Measurements from ENCODE around the gene PLB1. TPM values are rescaled to one million over a fixed set of nuclear protein-coding genes. Genes with fewer than 3 reads are reported as not detected.

Gene PLB1
- total RNA-seq, 4 donors from 2014 or later: 1.1 to 6.5 (median 2.3) TPM

DNA sequence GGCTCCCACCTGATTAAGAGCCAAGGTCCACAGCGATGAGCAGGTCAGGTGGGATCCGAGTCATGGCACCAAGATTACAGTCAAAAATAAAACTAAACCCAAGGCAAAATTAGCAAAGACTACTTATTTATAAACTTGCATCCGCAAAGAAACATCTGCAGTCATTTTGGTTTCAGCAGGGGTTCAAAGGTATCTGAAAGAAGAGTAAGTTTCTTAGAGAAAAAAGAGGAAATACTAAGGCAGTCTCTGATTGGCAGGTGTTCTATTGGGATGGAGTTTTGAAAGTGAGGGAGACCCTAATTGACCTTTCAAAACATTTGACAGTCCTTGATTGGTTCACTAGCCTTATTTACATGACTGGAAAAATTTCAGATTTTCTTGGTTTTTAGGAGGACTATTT, 11.0 kb upstream of the PLB1 start:
- DNase-seq: no peak
- intact Hi-C loops (cut with DNase I): no loop called here
- H3K4me1 ChIP-seq: no peaks in the 10 kb centered on the region
- no peak for TF ChIP-seq POLR2A (IDR thresholded peaks at IDR 0.05)
- TF ChIP-seq, protein P1, sequence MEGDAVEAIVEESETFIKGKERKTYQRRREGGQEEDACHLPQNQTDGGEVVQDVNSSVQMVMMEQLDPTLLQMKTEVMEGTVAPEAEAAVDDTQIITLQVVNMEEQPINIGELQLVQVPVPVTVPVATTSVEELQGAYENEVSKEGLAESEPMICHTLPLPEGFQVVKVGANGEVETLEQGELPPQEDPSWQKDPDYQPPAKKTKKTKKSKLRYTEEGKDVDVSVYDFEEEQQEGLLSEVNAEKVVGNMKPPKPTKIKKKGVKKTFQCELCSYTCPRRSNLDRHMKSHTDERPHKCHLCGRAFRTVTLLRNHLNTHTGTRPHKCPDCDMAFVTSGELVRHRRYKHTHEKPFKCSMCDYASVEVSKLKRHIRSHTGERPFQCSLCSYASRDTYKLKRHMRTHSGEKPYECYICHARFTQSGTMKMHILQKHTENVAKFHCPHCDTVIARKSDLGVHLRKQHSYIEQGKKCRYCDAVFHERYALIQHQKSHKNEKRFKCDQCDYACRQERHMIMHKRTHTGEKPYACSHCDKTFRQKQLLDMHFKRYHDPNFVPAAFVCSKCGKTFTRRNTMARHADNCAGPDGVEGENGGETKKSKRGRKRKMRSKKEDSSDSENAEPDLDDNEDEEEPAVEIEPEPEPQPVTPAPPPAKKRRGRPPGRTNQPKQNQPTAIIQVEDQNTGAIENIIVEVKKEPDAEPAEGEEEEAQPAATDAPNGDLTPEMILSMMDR (IDR thresholded peaks at IDR 0.05): no peak
- no peaks in the 10 kb centered on the region for H3K36me3 ChIP-seq
- H3K4me3 ChIP-seq: no peak overlapping the region
- H3K9me3 ChIP-seq: no peaks in the 10 kb centered on the region
- H3K27ac ChIP-seq: no peak overlapping the region
- H3K27me3 ChIP-seq: no peaks in the 10 kb centered on the region
- WGBS, 2 donors: 83 to 91% methylated on average over 3 of the region's 3 CpGs

DNA sequence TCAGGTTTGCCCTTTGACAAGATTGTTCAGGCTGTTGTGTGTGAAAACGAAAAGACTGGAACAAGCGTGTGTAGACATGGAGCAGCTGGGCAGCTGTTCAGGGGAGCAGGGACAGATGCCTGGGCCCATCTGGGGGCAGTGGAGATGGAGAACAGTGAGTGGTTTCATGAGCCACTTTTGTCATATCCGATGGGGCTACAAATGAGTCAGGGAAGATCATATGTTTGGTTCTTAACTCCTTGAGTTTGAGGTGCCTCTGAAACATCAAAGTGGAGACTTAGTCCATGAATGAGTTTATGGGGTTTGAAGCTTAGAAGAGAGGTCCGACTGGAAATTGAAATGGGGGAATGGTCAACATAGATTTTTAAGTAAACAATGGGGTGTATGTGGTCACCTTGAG, 9.3 kb upstream of the PLB1 start:
- TF ChIP-seq POLR2A (IDR thresholded peaks at IDR 0.05): no peak
- TF ChIP-seq, protein P1 (IDR thresholded peaks at IDR 0.05): no peak
- no peak for DNase-seq

DNA sequence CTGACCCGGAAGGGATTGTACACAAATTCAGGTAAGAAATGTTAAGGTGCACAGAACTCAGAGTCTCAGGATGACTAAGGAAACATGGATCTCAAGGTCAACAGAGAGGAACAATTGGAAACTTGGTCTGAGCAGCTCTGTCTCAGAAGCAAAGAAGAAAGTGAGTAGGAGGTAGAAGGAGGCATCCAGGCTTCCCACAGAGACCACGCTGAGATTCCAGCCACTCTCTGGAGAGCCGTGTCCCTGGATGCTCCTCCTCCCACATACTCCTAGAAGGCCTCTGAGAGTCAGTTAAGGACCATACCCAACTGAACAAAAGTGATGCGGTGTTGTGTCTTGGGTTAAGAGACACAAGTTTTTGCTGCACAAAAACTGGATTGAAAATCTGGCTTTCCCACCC, 8.6 kb upstream of the PLB1 start:
- no peak for TF ChIP-seq POLR2A (IDR thresholded peaks at IDR 0.05)
- Histone ChIP-seq H3K36me3 (no peaks in the 10 kb centered on the region), H3K27me3 (no peaks in the 10 kb centered on the region), H3K4me1 (no peaks in the 10 kb centered on the region), H3K9me3 (no peaks in the 10 kb centered on the region), H3K4me3 (no peak overlapping the region), H3K27ac (no peak overlapping the region)
- intact Hi-C loops (cut with DNase I): no loop called here
- 89 to 95% methylated on average over 4 of the region's 4 CpGs for WGBS, 2 donors
- no peak for DNase-seq

More for the DNA sequence above, 9.3 kb upstream of the PLB1 start:
- Histone ChIP-seq H3K4me1 (no peaks in the 10 kb centered on the region), H3K9me3 (no peaks in the 10 kb centered on the region), H3K36me3 (no peaks in the 10 kb centered on the region), H3K27me3 (no peaks in the 10 kb centered on the region), H3K4me3 (no peak overlapping the region), H3K27ac (no peak overlapping the region)
- WGBS, 2 donors: 77 to 81% methylated on average over 4 of the region's 4 CpGs
- intact Hi-C loops (cut with DNase I): no loop called here

DNA sequence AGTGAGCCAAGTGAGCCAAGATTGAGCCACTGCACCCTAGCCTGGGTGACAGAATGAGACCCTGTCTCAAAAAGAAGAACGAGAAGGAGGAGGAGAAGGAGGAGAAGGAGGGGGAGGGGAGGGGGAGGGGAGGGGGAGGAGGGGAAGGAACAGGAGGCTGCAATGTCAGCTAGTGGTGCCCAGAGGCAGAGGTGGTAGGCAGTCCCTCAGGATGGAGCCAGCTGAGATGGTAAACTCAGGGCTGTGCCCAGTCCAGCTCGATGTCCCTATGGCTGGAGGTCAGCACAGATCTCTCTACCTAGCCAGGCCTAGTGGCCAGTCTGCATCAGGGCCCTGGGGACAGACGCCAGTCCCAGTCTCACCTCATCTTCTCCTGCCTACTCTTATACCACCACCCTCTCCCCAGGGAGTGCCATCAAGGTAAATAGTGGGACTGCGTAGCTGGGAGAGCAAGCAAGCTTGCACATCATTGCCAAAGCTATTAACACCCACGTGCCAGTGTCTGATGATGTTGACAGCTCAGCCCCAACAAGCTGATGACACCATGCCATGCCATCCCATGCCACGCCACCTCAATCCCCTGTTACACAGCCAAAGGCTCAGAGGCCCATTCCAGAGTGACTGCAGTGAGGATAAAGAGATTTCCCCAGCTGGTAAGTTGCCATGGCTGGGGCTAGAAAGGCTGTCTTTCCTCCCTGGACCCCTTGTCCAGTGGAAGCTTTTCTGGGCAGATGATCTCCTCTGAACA, 7.6 kb upstream of the PLB1 start:
- Histone ChIP-seq H3K36me3 (no peaks in the 10 kb centered on the region), H3K9me3 (no peaks in the 10 kb centered on the region), H3K4me3 (no peak overlapping the region), H3K27me3 (no peaks in the 10 kb centered on the region), H3K27ac (no peak overlapping the region), H3K4me1 (no peaks in the 10 kb centered on the region)
- DNase-seq: no peak
- TF ChIP-seq POLR2A (IDR thresholded peaks at IDR 0.05): no peak
- TF ChIP-seq, protein P1 (IDR thresholded peaks at IDR 0.05): no peak
- WGBS, 2 donors: 67 to 81% methylated on average over 6 of the region's 6 CpGs
- intact Hi-C loops (cut with DNase I): no loop called here

DNA sequence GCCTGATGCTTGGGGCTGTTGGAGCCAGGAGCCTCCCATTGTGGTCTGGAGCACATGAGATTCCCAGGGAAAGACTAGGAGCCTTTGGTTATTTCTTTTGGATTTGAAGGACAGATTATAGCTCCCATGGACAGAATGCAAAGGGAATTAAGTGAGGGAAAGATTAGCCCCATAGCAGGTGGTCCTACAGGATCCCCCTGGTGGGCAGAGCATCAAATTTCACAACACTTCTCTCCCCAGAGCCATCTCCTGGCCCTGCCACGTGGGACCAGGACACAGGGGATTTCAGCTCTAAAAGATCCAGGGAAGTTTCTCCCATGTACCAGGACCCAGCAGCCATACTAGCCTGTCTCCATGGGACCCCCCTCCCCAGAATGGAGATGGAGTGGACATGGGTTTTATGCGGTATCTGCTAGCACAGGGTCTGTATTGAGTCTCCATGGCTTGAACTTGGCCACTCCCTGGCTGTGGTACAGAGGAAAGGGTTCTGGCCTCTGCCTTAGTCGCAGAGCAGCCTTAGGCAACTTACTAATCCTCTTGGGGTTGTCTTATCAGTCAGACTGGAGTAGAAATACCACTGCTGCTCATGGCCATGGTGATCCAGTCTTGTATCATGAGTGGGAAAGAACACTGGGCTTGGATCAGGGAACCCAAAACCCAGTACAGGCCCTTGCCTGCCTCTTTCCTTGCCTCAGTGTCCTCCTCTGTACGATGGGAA, 6.8 kb upstream of the PLB1 start:
- TF ChIP-seq POLR2A (IDR thresholded peaks at IDR 0.05): no peak
- TF ChIP-seq, protein P1 (IDR thresholded peaks at IDR 0.05): no peak
- Histone ChIP-seq H3K27ac (no peak overlapping the region), H3K36me3 (no peaks in the 10 kb centered on the region), H3K4me3 (no peak overlapping the region), H3K27me3 (no peaks in the 10 kb centered on the region), H3K9me3 (no peaks in the 10 kb centered on the region), H3K4me1 (no peaks in the 10 kb centered on the region)
- 100% methylated on average over 1 of the region's 4 CpGs for WGBS, 2 donors
- intact Hi-C loops (cut with DNase I): no loop called here
- no peak for DNase-seq

All from esophagus squamous epithelium (tissue), 5 donors.